ENCODE results near the gene TGFB1I1.
A peak's percentile ranks its signal among the peaks of the same experiment; 100 is the strongest.
"Not testable (repeated sequence)": the region's sequence is repeated elsewhere in the genome, so short reads cannot be mapped to it uniquely, and the experiment has no call there.

Gene TGFB1I1

GRCh38 chr16:31487720-31488467 is 15.9 kb downstream of the TGFB1I1 start:
- no peak for DNase-seq (ENCODE audit: low read depth)

GRCh38 chr16:31488468-31489297 is 16.7 kb downstream of the TGFB1I1 start:
- no peak for DNase-seq (ENCODE audit: low read depth)

- DNase-seq (ENCODE audit: low read depth): no peak
Observed at GRCh38 chr16:31489298-31489564, 17.3 kb downstream of the TGFB1I1 start.

GRCh38 chr16:31489616-31490584 is 17.9 kb downstream of the TGFB1I1 start:
- no peak for DNase-seq (ENCODE audit: low read depth)

GRCh38 chr16:31491778-31492418 is 19.9 kb downstream of the TGFB1I1 start:
- no peak for DNase-seq (ENCODE audit: low read depth)

GRCh38 chr16:31493506-31494125 is 21.7 kb downstream of the TGFB1I1 start:
- no peak for DNase-seq (ENCODE audit: low read depth)

- DNase-seq (ENCODE audit: low read depth): no peak
Observed at GRCh38 chr16:31496670-31497069, 24.7 kb downstream of the TGFB1I1 start.

- DNase-seq (ENCODE audit: low read depth): no peak
Observed at GRCh38 chr16:31498493-31498892, 26.5 kb downstream of the TGFB1I1 start.

- no peak for DNase-seq (ENCODE audit: low read depth)
Observed at GRCh38 chr16:31499928-31500327, 28.0 kb downstream of the TGFB1I1 start.

- no peak for DNase-seq (ENCODE audit: low read depth)
Observed at GRCh38 chr16:31501226-31501965, 29.4 kb downstream of the TGFB1I1 start.

- DNase-seq (ENCODE audit: low read depth): no peak
Observed at GRCh38 chr16:31501966-31502348, 30.0 kb downstream of the TGFB1I1 start.

GRCh38 chr16:31502981-31503380 is 31.0 kb downstream of the TGFB1I1 start:
- no peak for DNase-seq (ENCODE audit: low read depth)

GRCh38 chr16:31503555-31503954 is 31.6 kb downstream of the TGFB1I1 start:
- DNase-seq (ENCODE audit: low read depth): not testable (repeated sequence)

GRCh38 chr16:31504159-31504558 is 32.2 kb downstream of the TGFB1I1 start:
- no peak for DNase-seq (ENCODE audit: low read depth)

GRCh38 chr16:31505483-31505882 is 33.5 kb downstream of the TGFB1I1 start:
- DNase-seq (ENCODE audit: low read depth): no peak

- DNase-seq (ENCODE audit: low read depth): no peak
Observed at GRCh38 chr16:31507617-31507928, 35.6 kb downstream of the TGFB1I1 start.

GRCh38 chr16:31507929-31508705 is 36.2 kb downstream of the TGFB1I1 start, which contains the start of gene RUSF1:
Gene RUSF1, minus strand, starts transcription at chr16:31508391. Its CDS starts 18 bp downstream, at chr16:31508373.
- DNase-seq (ENCODE audit: low read depth): peak; percentile 56

GRCh38 chr16:31508706-31509195 is 36.8 kb downstream of the TGFB1I1 start:
- no peak for DNase-seq (ENCODE audit: low read depth)

- peak; percentile 68 for DNase-seq (ENCODE audit: low read depth)
Observed at GRCh38 chr16:31513126-31513525, 41.2 kb downstream of the TGFB1I1 start.

- DNase-seq (ENCODE audit: low read depth): no peak
Observed at GRCh38 chr16:31513884-31514283, 41.9 kb downstream of the TGFB1I1 start.
